Fibroblast of lung (primary cell): ENCODE measurements around the gene MLPH. TPM values are rescaled to one million over a fixed set of nuclear protein-coding genes. Genes with fewer than 3 reads are reported as not detected.

Experiments
- DNase-seq, 2 donors: peaks; one replicate each; pipeline versions ENCODE4 v3.0.0 to v3.0.0-alpha.2; 2010; ENCODE audit warnings: low read depth in 2 of 2
- H2AFZ ChIP-seq: 2 replicates; pipeline ENCODE4 v1.5.1; 2012; ENCODE audit warnings: low read length, control low read depth, inconsistent platforms
- H3K27ac ChIP-seq: 2 replicates; pipeline ENCODE4 v1.5.1; 2011; ENCODE audit warnings: low read length, control low read depth; ENCODE audit not compliant: insufficient read depth
- H3K27me3 ChIP-seq: 2 replicates; pipeline ENCODE4 v1.5.1; 2011; ENCODE audit warnings: mild to moderate bottlenecking, low read length; ENCODE audit not compliant: control insufficient read depth, insufficient read depth
- H3K36me3 ChIP-seq: 2 replicates; pipeline ENCODE4 v1.5.1; 2011; ENCODE audit warnings: low read length; ENCODE audit not compliant: control insufficient read depth, insufficient read depth
- H3K4me1 ChIP-seq: 2 replicates; pipeline ENCODE4 v1.5.1; 2011; ENCODE audit warnings: low read length; ENCODE audit not compliant: control insufficient read depth, insufficient read depth; ENCODE audit errors: extremely low read depth
- H3K4me2 ChIP-seq: 2 replicates; pipeline ENCODE4 v1.5.1; 2011; ENCODE audit warnings: low read length, control low read depth; ENCODE audit not compliant: insufficient read depth; ENCODE audit errors: extremely low read depth
- H3K4me3 ChIP-seq, 4 experiments: fragments of 200-600 bp in 1 of 4; sonication (generic) in 1 of 4; replicated peaks in 1 of 4; 2 replicates each; pipeline ENCODE4 v1.5.1; 2011 to 2016; ENCODE audit warnings: low read length in 4 of 4, low read depth in 3 of 4, mild to moderate bottlenecking in 3 of 4, control low read depth in 2 of 4, inconsistent platforms in 1 of 4, mixed read lengths in 1 of 4; ENCODE audit not compliant: insufficient read depth in 1 of 4; ENCODE audit errors: control extremely low read depth in 1 of 4
- H3K79me2 ChIP-seq: 2 replicates; pipeline ENCODE4 v1.5.1; 2012; ENCODE audit warnings: mild to moderate bottlenecking, low read length, inconsistent platforms; ENCODE audit not compliant: control insufficient read depth, insufficient read depth
- H3K9ac ChIP-seq: 2 replicates; pipeline ENCODE4 v1.5.1; 2011; ENCODE audit warnings: mild to moderate bottlenecking, low read length, control low read depth; ENCODE audit not compliant: insufficient read depth
- H3K9me3 ChIP-seq: 2 replicates; pipeline ENCODE4 v1.5.1; 2012; ENCODE audit warnings: low read depth, low read length; ENCODE audit not compliant: control insufficient read depth, insufficient read depth
- H4K20me1 ChIP-seq: 2 replicates; pipeline ENCODE4 v1.5.1; 2011; ENCODE audit warnings: low read length; ENCODE audit not compliant: control insufficient read depth, insufficient read depth; ENCODE audit errors: extremely low read depth
- EZH2 ChIP-seq: IDR thresholded peaks from 2 replicates; pipeline ENCODE4 v1.5.1; 2012; ENCODE audit warnings: low read length, control low read depth, mild to moderate bottlenecking; ENCODE audit errors: missing control alignments
- polyA plus RNA-seq, 2 donors: library from polyadenylated mRNA; depleted of rRNA in 1 of 2; stranded (reverse) in 1 of 2; unstranded in 1 of 2; fragments of >200 nt; gene quantifications; 2 replicates each; pipeline ENCODE4 v1.2.1, GENCODE V29; 2011 to 2012; ENCODE audit warnings: missing spikeins in 1 of 2
- total RNA-seq: library from RNA; depleted of rRNA; stranded (reverse); fragments of >200 nt; gene quantifications from 2 replicates; pipeline ENCODE4 v1.2.1, GENCODE V29; 2014
- TF ChIP-seq, protein P1 (sequence below), 2 donors: IDR thresholded peaks in 1 of 2; conservative IDR thresholded peaks in 1 of 2; 1 replicate in 1 of 2; 2 replicates in 1 of 2; pipeline ENCODE4 v1.5.1; 2011 to 2012; ENCODE audit warnings: low read length in 2 of 2, control low read depth in 1 of 2, inconsistent platforms in 1 of 2, low read depth in 1 of 2, mild to moderate bottlenecking in 1 of 2

Gene MLPH
- total and polyA plus RNA-seq, 2 donors (not counting 1 experiment from before 2014, with no cell fraction given), result 3.1 to 10.7 TPM

DNA sequence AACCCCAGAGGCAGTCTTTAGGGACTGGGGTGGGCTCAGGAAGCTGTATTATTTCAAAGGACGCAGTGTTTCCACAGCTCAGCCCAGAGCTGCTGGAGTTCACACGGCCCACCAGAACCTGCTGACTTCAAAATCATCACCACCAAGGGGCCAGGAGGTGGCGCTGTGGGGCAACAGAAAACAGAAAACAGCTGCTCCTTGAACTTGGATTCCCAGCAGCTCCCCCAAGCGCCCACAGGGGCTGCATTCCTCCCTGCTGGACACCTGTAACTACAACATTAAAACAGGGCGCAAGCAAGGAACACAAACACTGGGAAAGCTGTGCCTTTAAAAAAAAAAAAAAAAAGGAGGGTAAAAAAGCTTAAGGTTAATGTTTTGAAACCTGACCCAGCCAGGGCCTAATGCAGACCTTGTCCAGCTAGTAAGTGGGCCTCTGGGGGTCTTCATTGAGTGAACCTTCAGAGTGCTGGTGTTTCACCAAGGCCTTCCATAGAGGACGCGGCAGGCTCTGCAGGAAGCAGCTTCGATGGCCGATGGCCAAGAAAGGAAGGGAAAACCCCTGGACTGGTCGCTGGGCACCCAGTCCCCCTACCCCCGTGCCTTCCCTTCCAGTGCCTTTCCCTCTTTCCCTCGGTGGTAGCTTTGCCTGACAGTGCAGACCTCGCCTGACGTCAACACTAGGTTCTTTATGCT lies 25.9 kb downstream of the MLPH start:
- TF ChIP-seq, protein P1, sequence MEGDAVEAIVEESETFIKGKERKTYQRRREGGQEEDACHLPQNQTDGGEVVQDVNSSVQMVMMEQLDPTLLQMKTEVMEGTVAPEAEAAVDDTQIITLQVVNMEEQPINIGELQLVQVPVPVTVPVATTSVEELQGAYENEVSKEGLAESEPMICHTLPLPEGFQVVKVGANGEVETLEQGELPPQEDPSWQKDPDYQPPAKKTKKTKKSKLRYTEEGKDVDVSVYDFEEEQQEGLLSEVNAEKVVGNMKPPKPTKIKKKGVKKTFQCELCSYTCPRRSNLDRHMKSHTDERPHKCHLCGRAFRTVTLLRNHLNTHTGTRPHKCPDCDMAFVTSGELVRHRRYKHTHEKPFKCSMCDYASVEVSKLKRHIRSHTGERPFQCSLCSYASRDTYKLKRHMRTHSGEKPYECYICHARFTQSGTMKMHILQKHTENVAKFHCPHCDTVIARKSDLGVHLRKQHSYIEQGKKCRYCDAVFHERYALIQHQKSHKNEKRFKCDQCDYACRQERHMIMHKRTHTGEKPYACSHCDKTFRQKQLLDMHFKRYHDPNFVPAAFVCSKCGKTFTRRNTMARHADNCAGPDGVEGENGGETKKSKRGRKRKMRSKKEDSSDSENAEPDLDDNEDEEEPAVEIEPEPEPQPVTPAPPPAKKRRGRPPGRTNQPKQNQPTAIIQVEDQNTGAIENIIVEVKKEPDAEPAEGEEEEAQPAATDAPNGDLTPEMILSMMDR (conservative IDR thresholded peaks at IDR 0.05 in 1 of 2, IDR thresholded peaks at IDR 0.05 in 1 of 2; ENCODE audit: low read depth in 1 of 2, low read length in 2 of 2), result peak; percentile 87 to 88
- no peak for TF ChIP-seq EZH2
- no peaks in the 10 kb centered on the region for H3K79me2 ChIP-seq
- no peaks in the 10 kb centered on the region for H3K9me3 ChIP-seq
- no peaks in the 10 kb centered on the region for H3K36me3 ChIP-seq
- H3K4me2 ChIP-seq, result no peak overlapping the region
- H3K27me3 ChIP-seq, result no peaks in the 10 kb centered on the region
- H3K27ac ChIP-seq, result no peak overlapping the region
- DNase-seq, result peak; percentile 77 to 87
- no peaks in the 10 kb centered on the region for H4K20me1 ChIP-seq
- H3K4me3 ChIP-seq, result no peak overlapping the region
- no peak overlapping the region for H2AFZ ChIP-seq
- no peaks in the 10 kb centered on the region for H3K4me1 ChIP-seq
- H3K9ac ChIP-seq, result no peak overlapping the region

DNA sequence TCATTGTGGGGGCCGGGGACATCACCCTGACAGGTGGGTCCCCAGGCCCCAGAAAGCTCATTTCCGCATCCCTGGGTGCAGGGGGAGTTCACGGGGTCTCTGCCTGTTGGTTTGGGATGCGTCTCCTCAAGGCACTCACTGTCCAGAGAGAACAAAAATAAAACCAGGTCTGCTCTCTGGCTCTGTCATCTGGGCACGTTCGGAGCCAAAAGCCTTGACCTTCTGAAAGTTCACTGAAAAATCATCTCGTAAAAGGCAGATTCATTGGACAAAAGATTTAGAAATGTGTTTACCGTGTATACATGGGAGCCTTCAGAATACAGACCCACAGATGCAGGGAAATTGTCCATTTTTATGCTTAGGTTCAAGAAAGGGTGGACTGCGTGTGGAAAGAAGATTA lies 26.6 kb downstream of the MLPH start:
- no peaks in the 10 kb centered on the region for H3K36me3 ChIP-seq
- no peaks in the 10 kb centered on the region for H4K20me1 ChIP-seq

DNA sequence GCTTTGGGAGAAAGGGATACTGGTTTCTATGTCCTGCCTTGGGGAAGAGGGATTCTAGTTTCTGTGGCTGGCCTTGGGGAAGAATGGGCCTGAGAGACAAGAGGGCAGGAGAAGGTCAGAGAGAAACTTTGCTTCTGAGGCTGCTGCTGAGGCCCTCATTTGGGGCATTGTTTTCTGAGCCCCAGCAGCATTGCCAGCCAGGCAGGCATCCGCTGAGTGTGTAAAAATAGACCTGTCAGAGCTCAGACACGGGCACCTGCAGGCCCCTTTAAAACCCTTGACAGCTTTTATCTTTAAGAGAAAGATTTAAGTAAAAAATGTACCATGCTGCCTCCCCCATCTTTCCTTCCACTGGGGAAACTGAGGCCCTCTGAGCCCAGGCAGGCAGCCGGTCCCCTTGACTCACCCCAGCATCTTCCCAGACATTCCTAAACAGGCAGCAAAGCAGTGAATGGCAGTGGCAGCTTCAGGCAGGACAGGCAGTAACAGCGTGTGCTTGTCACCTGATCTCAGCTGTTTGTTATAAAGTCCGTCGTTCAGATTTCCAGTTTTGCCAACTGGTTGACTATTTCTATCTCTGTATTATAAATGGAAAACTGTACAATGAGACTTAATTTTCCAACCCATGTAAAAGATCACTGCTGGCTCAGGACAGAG lies 27.6 kb downstream of the MLPH start:
- Histone ChIP-seq H3K4me1 (no peaks in the 10 kb centered on the region), H3K4me2 (no peak overlapping the region), H3K36me3 (no peaks in the 10 kb centered on the region), H3K27me3 (no peaks in the 10 kb centered on the region), H3K9ac (no peak overlapping the region), H3K4me3 (no peak overlapping the region), H3K27ac (no peak overlapping the region), H3K79me2 (no peaks in the 10 kb centered on the region), H2AFZ (no peak overlapping the region), H3K9me3 (no peaks in the 10 kb centered on the region), H4K20me1 (no peaks in the 10 kb centered on the region)
- no peak for DNase-seq
- no peak for TF ChIP-seq EZH2

More for the DNA sequence above, 26.6 kb downstream of the MLPH start:
- Histone ChIP-seq H3K4me3 (no peak overlapping the region), H3K27ac (no peak overlapping the region), H2AFZ (no peak overlapping the region), H3K4me1 (no peaks in the 10 kb centered on the region), H3K79me2 (no peaks in the 10 kb centered on the region), H3K9ac (no peak overlapping the region), H3K9me3 (no peaks in the 10 kb centered on the region), H3K27me3 (no peaks in the 10 kb centered on the region), H3K4me2 (no peak overlapping the region)
- DNase-seq, result no peak
- TF ChIP-seq, protein P1 (conservative IDR thresholded peaks at IDR 0.05 in 1 of 2, IDR thresholded peaks at IDR 0.05 in 1 of 2; ENCODE audit: low read depth in 1 of 2, low read length in 2 of 2), result no peak
- TF ChIP-seq EZH2, result no peak
